ENCODE measurements around the gene CRYAA.
"Not testable (repeated sequence)": the region's sequence is repeated elsewhere in the genome, so short reads cannot be mapped to it uniquely, and the experiment has no call there.

CRYAA gene

DNA sequence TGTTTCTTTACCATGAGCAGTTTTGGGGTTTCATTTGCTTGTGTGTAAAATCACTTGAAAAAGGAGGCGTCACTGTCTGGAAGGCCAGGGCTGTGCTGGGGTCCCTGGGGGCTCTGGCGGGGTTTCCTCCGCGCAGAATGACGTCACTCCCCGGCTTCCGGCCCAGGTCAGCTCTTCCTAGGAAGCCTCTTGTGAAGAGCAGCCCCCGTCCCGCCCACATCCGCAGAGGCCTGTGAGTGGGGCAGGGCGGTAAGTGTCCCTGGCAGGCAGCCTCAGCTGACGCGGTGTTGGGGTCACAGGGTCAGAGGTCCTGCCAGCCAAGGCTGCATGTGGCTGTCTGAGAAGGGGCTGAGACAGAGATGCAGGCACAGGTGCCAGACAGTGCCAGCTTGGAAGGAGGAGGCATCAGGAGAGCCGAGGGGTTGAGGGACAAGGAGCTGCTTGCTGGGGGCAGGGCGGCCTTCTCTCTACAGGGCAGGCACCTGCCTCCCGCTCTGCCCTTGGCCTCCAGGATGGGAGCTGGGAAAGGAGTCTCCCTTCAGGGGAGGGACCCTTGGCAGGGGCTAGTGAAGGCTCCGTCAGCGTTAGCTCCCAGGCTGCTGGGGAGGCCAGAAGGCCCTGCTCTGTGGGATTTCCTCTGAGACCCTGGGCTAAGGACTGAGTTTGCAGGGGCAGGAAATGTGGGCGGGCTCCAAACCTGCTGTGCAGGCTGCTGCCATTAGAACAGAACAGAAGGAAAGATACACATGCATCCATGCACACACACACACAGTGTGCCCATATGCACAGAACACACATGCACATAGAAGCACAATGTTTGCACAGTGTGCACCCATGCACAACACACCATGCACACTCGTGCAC, 8.5 kb downstream of the CRYAA start:
- not testable (repeated sequence) for DNase-seq

DNA sequence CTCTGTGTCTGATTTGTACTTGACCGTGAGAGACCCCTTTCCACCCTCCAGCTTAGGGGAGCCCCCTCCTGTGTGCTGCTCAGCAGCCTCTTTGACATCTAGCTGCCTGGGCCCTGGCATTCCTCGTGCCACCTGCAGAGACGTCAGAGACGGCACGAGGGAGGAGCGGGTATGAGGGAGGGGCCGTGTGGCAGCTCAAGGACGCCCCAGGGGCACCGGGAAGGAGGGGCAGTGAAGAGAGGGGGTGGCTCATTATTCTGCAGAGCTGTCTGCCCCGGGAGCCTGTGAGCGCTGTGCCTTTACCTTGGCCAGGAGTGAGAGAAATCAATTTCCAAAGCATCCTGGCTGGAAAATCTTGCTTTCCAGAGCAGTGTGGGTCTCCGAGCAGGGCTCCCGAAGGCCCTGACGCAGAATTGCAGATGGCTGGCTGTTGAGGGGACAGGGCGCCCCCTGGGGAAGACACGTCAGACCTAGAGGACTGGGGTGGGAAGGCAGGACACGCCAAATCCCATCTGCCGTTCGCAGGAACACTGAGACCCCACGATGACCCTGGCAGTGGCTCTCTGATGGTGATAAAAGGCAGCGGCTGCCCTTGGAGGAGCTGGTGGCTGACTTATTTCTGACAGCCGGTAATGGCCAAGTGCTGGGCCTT, 9.5 kb downstream of the CRYAA start:
- not testable (repeated sequence) for DNase-seq

DNA sequence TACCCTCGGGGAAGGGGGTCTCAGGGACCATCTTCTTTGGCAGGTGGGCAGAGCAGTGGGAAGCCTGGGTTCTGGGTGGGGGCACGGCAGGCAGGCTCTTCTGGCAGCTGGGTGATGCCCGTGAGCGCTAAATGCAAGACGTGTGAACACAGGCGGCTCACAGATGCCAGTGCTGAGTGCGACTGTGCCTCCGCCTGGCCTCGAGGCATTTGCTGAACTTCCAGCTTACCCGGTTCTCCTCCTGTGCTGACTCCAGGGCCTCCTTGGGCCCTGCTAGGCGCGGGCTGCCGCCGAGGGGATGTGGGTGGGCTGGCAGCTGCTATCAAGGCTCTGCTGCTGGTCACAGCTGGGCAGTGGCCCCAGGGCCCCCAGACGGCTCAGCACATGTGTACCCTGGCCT, 12.2 kb downstream of the CRYAA start:
- DNase-seq = not testable (repeated sequence)

GRCh38 chr21:43187268-43187667, 18.5 kb downstream of the CRYAA start:
- DNase-seq = not testable (repeated sequence)

DNA sequence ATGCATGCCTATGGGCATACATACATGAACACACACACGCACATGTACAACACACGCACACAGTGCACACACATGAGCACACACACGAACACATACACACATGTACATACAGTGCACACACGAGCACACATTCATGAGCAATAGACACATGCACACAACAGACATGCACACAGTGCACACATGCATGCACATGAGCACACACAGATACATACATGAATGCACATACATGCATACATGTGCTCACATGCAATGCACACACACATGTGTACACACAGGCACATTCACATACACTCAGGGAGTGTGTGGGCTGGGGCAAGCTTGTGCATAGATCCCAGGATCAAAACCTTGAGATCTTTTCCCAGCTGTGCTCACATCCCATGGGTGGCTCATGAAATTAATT, 18.9 kb downstream of the CRYAA start:
- no peak for DNase-seq

GRCh38 chr21:43188181-43188580, 19.4 kb downstream of the CRYAA start:
- DNase-seq = no peak

DNA sequence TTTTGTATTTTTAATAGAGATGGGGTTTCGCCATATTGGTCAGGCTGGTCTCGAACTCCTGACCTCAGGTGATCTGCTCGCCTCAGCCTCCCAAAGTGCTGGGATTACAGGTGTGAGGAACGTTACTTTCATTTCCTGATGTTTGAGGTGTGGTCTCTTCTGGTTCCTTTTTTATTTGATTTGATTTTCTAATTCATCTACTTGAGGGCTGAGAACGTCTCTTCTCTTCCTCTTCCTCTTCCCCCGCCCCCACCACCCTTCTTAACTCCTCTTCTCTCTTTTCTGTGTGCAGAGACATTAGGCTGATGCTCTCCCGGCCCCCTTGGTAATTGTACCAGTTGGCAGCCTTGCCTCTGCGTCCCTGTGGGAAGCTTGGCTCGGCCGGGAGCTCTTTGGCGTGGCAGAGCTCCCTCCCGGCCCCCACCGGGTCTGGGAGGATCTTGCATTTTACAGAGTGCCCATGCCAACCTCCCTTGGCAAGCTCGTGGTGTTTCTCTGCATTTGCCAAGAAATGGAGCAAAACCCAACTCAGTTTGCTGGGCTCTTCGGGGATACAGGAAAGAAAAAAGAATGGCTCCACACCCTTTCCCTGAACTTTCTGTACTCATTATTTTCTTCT, 19.9 kb downstream of the CRYAA start:
- DNase-seq = peak in 1 of 2 donors; percentile 10

DNA sequence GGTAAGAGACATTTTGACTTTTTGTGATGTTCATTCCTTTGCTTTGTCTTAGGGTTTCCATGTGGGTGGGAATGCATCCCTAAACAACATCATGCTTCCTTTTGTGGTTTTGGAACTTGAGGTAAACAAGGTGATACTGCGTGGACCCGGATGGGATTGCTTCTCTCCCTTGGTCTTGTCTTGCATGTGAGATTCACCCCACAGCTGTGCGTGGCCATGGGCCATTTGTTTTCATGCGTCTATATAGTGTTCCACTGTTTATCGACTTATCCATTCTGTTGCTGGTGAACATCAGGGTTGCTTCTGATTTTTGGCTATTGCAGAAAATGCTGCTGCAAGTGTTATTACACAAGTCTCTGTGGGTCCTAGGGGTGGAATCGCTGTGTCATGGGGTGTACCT, 21.1 kb downstream of the CRYAA start:
- DNase-seq = no peak

GRCh38 chr21:43190544-43190943, 21.7 kb downstream of the CRYAA start:
- DNase-seq = no peak

- DNase-seq = no peak
These were observed 22.1 kb downstream of the CRYAA start for GRCh38 chr21:43190951-43191350.

DNA sequence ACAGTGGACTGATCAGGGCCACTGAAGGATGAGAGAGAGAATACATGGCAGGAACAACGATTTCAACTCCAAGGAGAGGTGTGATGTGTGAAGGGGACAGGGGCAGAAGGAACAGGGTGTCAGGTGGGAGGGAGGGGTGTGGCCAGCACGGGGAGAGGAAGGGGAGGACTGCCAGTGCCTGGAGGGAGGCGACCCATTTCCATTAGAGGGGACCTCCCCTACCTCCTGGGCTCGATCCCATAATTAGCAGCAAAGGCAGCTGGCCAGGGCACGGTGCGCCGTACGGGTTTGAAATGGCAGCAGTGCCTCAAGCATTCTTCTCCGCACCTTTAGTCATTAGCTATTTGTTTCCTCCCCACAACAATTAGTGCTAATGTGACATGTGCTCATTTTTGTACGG, 22.7 kb downstream of the CRYAA start:
- DNase-seq = no peak

DNA sequence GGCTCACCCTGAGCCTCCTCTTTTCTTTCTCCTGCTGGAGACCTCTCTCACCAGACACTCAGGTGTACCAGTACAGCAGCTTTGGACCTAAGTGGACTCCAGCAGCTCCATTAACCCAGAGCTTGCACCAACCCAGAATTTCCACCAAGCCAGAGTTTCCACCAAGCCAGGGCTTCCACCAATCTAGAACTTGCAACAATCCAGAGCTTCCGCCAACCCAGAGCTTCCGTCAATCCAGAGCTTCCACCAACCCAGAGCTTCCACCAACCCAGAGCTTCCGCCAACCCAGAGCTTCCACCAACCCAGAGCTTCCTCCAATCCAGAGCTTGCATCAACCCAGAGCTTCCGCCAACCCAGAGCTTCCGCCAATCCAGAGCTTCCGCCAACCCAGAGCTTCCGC, 23.2 kb downstream of the CRYAA start:
- no peak for DNase-seq

GRCh38 chr21:43192501-43193081, 23.8 kb downstream of the CRYAA start:
- no peak for DNase-seq

DNA sequence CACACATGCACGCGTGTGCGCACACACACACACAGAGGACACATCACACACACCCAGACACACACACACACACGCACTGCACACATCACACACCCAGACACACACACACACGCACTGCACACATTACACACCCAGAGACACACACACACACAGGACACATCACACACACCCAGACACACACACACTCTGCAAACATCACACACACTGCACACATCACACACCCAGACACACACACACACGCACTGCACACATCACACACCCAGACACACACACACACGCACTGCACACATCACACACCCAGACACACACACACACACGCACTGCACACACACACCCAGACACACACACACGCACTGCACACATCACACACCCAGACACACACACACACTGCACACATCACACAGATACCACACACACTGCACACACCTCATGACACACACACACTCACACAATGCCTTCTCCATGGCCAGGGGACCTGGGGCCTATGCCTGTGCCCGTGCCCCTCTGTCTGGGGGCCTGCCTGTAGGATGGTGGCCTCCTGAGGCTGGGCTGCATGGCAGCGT, 24.4 kb downstream of the CRYAA start:
- DNase-seq = no peak

GRCh38 chr21:43193651-43194302, 25.0 kb downstream of the CRYAA start:
- DNase-seq = no peak

DNA sequence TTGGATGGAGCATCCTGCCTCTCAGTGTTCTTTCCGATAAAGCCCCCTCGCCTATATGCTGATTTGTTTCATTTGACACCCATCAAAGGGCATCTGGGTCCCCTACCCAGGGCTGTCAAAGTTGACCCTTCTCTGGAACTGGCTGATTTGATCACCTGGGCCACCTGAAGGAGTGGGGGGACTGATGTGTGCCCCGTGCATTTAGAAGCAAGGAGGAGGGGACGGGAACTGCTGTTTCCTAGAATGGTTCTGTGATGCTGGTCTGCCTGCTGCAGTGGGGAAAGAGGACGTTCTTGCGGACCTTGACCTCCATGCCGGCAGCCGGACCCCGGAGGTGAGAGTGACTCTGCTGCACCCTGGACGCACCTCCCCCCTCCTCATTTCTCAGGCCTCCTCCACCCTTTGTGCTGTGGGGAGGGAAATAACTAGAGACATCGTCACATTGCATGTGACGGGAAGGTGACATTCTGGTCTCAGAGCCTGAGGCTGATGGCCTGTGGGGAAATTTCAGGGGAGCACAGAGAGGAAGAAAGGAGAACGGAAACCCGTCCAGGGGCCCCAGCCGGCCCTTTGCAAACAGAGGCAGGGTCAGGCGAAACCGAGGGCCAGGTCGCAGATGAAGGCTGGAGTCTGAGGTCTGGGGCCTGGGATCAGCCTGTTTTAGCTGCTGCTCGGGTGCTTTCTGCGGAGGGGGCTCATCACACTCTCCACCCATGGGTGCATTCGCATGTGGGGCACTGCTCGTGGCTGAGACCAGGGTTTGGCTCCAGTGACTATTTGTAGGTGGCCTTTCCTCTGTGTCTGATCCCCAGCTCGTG, 25.7 kb downstream of the CRYAA start:
- no peak for DNase-seq

DNA sequence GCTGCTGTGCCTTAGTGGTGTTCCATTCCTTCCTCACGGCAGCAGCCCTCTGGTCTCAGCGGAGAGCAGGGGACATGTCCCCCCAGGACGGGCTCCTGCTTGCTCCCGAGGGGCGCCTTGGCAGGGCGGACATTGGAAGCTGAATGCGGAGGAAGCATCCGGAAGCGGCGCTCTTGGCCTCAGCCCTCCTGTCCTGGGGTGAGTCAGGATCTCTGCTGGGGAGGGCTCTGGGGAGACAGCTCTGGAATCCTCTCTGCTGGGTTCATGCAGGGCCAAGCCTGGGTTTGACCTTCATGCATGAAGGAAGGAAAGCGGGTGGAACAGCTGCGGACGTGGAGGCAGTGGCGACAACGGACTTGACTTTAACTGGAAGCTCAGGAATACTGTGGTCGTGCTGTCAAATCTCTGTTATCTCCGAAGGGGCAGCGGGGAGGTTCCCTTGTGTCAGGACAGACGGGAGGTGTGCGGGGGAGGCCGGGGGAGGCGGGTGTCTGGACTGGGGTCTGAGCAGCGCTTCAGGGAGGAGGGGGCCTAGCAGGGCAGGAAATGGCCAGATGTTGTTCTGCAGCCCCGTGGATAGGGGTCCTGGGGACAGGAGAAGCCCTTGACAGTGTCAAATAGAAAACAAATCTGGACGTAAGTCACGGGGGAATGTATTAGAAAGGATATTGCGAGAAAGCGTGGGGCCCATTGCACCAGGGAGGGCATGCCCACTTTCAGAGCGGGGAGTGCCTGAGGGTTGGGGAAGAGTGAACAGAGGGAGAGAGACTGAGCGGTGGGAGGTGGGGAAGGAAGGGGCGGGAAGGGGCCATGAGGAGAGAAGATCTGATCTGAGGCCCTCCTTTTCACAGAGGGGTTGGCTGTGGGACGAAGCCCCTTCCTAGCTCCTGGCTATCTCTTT, 26.6 kb downstream of the CRYAA start:
- DNase-seq = no peak

GRCh38 chr21:43196826-43197225, 28.0 kb downstream of the CRYAA start:
- DNase-seq = no peak

GRCh38 chr21:43198376-43198775, 29.6 kb downstream of the CRYAA start:
- no peak for DNase-seq

- DNase-seq = no peak
These were observed 32.7 kb downstream of the CRYAA start for GRCh38 chr21:43201491-43201890.

DNA sequence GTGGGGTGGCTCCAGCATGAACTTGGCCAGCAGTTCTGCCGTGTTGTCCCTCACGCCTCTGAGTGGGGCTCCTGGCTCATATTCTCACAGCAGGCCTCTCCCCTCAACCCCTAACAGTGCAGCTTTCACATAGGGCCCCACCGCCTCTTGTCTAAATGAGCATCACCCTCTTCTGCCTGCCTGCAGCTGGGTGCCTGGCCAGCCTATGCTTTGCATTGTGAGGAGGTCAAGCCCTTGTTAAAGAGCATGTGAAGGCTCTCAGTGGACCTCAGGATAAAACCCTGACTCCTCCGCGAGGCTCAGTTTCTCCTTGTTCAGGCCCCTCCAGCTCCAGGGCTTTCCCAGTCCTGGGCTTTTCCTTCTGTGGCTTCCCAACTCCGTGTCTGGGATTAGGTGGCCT, 34.8 kb downstream of the CRYAA start:
- no peak for DNase-seq

Measured in CD4-positive, alpha-beta T cell treated with Interferon alpha-2 for 1 hour (primary cell).